ENCODE measurements around the gene RBM39. TPM values are rescaled to one million over a fixed set of nuclear protein-coding genes. Genes with fewer than 3 reads are reported as not detected.

The RBM39 gene
- total and polyA plus RNA-seq, 2 of the 8 experiments (the other 6 are each of a cell fraction or from before 2014, with no cell fraction given) = 78.0 to 219 TPM

DNA sequence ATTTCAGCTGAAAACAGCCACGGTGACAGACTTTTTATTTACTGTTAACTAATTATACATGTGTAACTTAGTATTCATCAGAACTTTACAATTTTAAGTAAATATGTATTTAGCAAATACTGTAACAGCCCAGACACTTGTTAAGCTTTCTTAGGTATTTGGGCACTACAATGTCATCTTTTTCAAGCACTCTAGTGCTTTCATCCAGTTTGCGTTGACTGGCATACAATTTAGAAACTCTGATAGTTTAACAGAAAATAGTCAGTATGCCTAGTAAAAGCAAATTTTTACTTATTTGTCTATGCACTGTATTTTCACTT is 10.6 kb downstream of the RBM39 start:
- no peak overlapping the region for H2BK12ac ChIP-seq (ENCODE audit: low read depth, low read length)
- H2BK20ac ChIP-seq (ENCODE audit: low read length) = no peak overlapping the region
- H3K79me1 ChIP-seq (ENCODE audit: low read depth, low read length) = peaks cover 2% of the 10 kb centered on the region; the same call in 1 of the 2 replicates
- FAIRE-seq (no peak), DNase-seq (ENCODE audit: low read depth in 1 of 2, low spot score in 2 of 2) (no peak)
- H3K27ac ChIP-seq (ENCODE audit: low read depth, low read length) = no peak overlapping the region
- H2BK120ac ChIP-seq (replicated peaks; ENCODE audit: low read depth, low read length) = no peak overlapping the region
- H3K4me3 ChIP-seq (ENCODE audit: extremely low read depth in 1 of 4, insufficient read depth in 2 of 4, low read depth in 3 of 4, low read length in 4 of 4) = no peak overlapping the region
- H3K9me3 ChIP-seq (ENCODE audit: insufficient read depth in 2 of 2, low read depth in 1 of 2, low read length in 1 of 2) = no peaks in the 10 kb centered on the region
- no peak overlapping the region for H4K91ac ChIP-seq (replicated peaks; ENCODE audit: insufficient read length, low read length)
- CTCF ChIA-PET (ENCODE audit: partially characterized antibody) = no interaction called here
- no peaks in the 10 kb centered on the region for H3K23me2 ChIP-seq (ENCODE audit: low read depth, low read length)
- no peak overlapping the region for H3K9ac ChIP-seq (replicated peaks in 1 of 4; ENCODE audit: extremely low read depth in 1 of 4, low read depth in 3 of 4, low read length in 3 of 4)
- no peaks in the 10 kb centered on the region for H3K4me1 ChIP-seq (replicated peaks in 1 of 4; ENCODE audit: control insufficient read depth in 3 of 4, insufficient read depth in 4 of 4, low read length in 3 of 4)
- H2BK15ac ChIP-seq (ENCODE audit: low read length) = no peak overlapping the region
- peaks cover 8 to 91% of the 10 kb centered on the region in 2 experiments for H3K79me2 ChIP-seq (ENCODE audit: control insufficient read depth in 1 of 2, insufficient read depth in 2 of 2, low read length in 2 of 2)
- 96% methylated on average over 2 of the region's 2 CpGs; no CpG with 5 or more reads in 1 of the 2 experiments for WGBS, 2 experiments (ENCODE audit: extremely low coverage in 1 of 2, insufficient coverage in 1 of 2, insufficient read length in 1 of 2, insufficient replicate concordance in 2 of 2, low coverage in 1 of 2, low lambda C conversion rate in 2 of 2, missing lambda C conversion rate in 1 of 2)
- no peaks in the 10 kb centered on the region for H3K27me3 ChIP-seq (replicated peaks in 1 of 4; ENCODE audit: control insufficient read depth in 3 of 4, extremely low read depth in 1 of 4, insufficient read depth in 3 of 4, low read length in 3 of 4)
- H3K36me3 ChIP-seq (ENCODE audit: control insufficient read depth in 2 of 4, insufficient read depth in 4 of 4, low read length in 3 of 4) = peaks cover 59 to 99% (median 92%) of the 10 kb centered on the region in 4 experiments
- H4K20me1 ChIP-seq (replicated peaks in 1 of 2; ENCODE audit: control insufficient read depth in 1 of 2, insufficient read depth in 2 of 2, low read length in 2 of 2) = peaks cover 23 to 30% of the 10 kb centered on the region in 2 experiments
- H4K5ac ChIP-seq (ENCODE audit: insufficient read length, low read depth, low read length) = no peak overlapping the region
- H4K8ac ChIP-seq (ENCODE audit: extremely low read depth, insufficient read depth, low read length) = no peak overlapping the region
- no peak overlapping the region for H3K14ac ChIP-seq (ENCODE audit: insufficient read length)
- no peak overlapping the region for H3K18ac ChIP-seq (ENCODE audit: extremely low read depth, low read length)
- no peak overlapping the region for H3K4me2 ChIP-seq (ENCODE audit: insufficient read depth in 1 of 2, low read depth in 2 of 2, low read length in 2 of 2)
- H2AK5ac ChIP-seq (ENCODE audit: low read depth, low read length) = no peak overlapping the region
- H3K23ac ChIP-seq (ENCODE audit: insufficient read length) = no peak overlapping the region
- no peak overlapping the region for H2BK5ac ChIP-seq (ENCODE audit: low read depth, low read length)
- no peak overlapping the region for H3K56ac ChIP-seq (replicated peaks; ENCODE audit: insufficient read length, low read depth, low read length)
- no peak overlapping the region for H2AFZ ChIP-seq (ENCODE audit: low read length)
- POLR2A ChIA-PET (ENCODE audit: partially characterized antibody) = interaction anchor here (0.9 to 45.3 kb wide), 11 partner anchors 1 to 163 kb away, joined by 3 to 2341 read pairs (median 3); partner anchors contain the start of genes NFS1, PHF20, RBM39 and ROMO1
- H3K4ac ChIP-seq (replicated peaks; ENCODE audit: insufficient read length, low read depth, low read length) = no peak overlapping the region
- TF ChIP-seq, protein P1, sequence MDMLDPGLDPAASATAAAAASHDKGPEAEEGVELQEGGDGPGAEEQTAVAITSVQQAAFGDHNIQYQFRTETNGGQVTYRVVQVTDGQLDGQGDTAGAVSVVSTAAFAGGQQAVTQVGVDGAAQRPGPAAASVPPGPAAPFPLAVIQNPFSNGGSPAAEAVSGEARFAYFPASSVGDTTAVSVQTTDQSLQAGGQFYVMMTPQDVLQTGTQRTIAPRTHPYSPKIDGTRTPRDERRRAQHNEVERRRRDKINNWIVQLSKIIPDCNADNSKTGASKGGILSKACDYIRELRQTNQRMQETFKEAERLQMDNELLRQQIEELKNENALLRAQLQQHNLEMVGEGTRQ (IDR thresholded peaks at IDR 0.05; ENCODE audit: low read length) = no peak
- TF ChIP-seq POLR2A (IDR thresholded peaks at IDR 0.05; ENCODE audit: control extremely low read depth in 1 of 2, low read depth in 2 of 2, low read length in 2 of 2) (no peak), TAF1 (IDR thresholded peaks at IDR 0.05; ENCODE audit: low read depth, low read length) (no peak), RAD21 (IDR thresholded peaks at IDR 0.05 in 1 of 2, conservative IDR thresholded peaks at IDR 0.05 in 1 of 2; ENCODE audit: low read depth in 2 of 2, low read length in 2 of 2) (no peak), CHD2 (IDR thresholded peaks at IDR 0.05; ENCODE audit: low read length) (no peak), JUND (IDR thresholded peaks at IDR 0.05; ENCODE audit: low read length) (no peak), KDM1A (IDR thresholded peaks at IDR 0.05; ENCODE audit: borderline replicate concordance, low read length) (no peak), EZH2 (IDR thresholded peaks at IDR 0.05; ENCODE audit: low read depth, low read length, severe bottlenecking) (no peak), SRF (IDR thresholded peaks at IDR 0.05; ENCODE audit: low read depth, low read length) (no peak), BACH1 (IDR thresholded peaks at IDR 0.05; ENCODE audit: low read length) (no peak), JUN (IDR thresholded peaks at IDR 0.05; ENCODE audit: low read depth, low read length) (no peak), NANOG (IDR thresholded peaks at IDR 0.05; ENCODE audit: insufficient read depth, low read depth, low read length, poor library complexity, severe bottlenecking) (no peak), EP300 (IDR thresholded peaks at IDR 0.05; ENCODE audit: borderline replicate concordance in 1 of 2, low read depth in 2 of 2, low read length in 2 of 2) (no peak), RBBP5 (IDR thresholded peaks at IDR 0.05; ENCODE audit: borderline replicate concordance, low read depth, low read length) (no peak)
